HepG2 (cell line): ENCODE data around the gene ZNF3. TPM values are rescaled to one million over a fixed set of nuclear protein-coding genes. Genes with fewer than 3 reads are reported as not detected.

Experiments
- DNMT1 ChIP-seq: sonication (generic); formaldehyde crosslinking; IDR thresholded peaks from 2 replicates; pipeline ENCODE4 v1.5.1; 2020; ENCODE audit warnings: mild to moderate bottlenecking, missing genetic modification reagents
- ETV6 ChIP-seq: sonication (generic); formaldehyde crosslinking; conservative IDR thresholded peaks from 2 replicates; pipeline ENCODE4 v1.4.0; 2020; ENCODE audit warnings: missing genetic modification reagents
- EZH2 ChIP-seq: conservative IDR thresholded peaks from 2 replicates; pipeline ENCODE4 v1.6.1; 2012; ENCODE audit warnings: mild to moderate bottlenecking, low read depth, low read length, moderate library complexity
- NKX3-1 ChIP-seq: sonication (generic); formaldehyde crosslinking; IDR thresholded peaks from 2 replicates; pipeline ENCODE4 v1.5.0; 2020; ENCODE audit warnings: missing genetic modification reagents
- POLR2A ChIP-seq, 2 experiments: IDR thresholded peaks; 2 replicates each; pipeline ENCODE4 v1.6.1; 2011; ENCODE audit warnings: low read depth in 2 of 2, low read length in 2 of 2, mild to moderate bottlenecking in 1 of 2, moderate library complexity in 1 of 2; ENCODE audit not compliant: insufficient read depth in 1 of 2
- RARG ChIP-seq: sonication (generic); formaldehyde crosslinking; IDR thresholded peaks from 2 replicates; pipeline ENCODE4 v1.4.0; 2020; ENCODE audit warnings: low read depth, mild to moderate bottlenecking, missing genetic modification reagents
- REPIN1 ChIP-seq: sonication (generic); formaldehyde crosslinking; IDR thresholded peaks from 2 replicates; pipeline ENCODE4 v1.8.0; 2022; ENCODE audit warnings: missing genetic modification reagents, low read depth, mild to moderate bottlenecking, borderline replicate concordance
- TSC22D2 ChIP-seq: sonication (generic); formaldehyde crosslinking; IDR thresholded peaks from 2 replicates; pipeline ENCODE4 v1.5.1; 2020; ENCODE audit warnings: missing genetic modification reagents, mild to moderate bottlenecking, borderline replicate concordance
- ZKSCAN1 ChIP-seq: fragments of 150-350 bp; IDR thresholded peaks from 2 replicates; pipeline ENCODE4 v1.6.1; 2014; ENCODE audit warnings: low read length
- ZNF567 ChIP-seq: sonication (generic); formaldehyde crosslinking; IDR thresholded peaks from 2 replicates; pipeline ENCODE4 v1.8.1; 2023; ENCODE audit warnings: mild to moderate bottlenecking, missing genetic modification reagents, borderline replicate concordance
- ZNF7 ChIP-seq: IDR thresholded peaks from 2 replicates; pipeline ENCODE4 v1.6.1; 2016; ENCODE audit warnings: missing biosample characterization, missing genetic modification reagents
- ZNF782 ChIP-seq: sonication (generic); formaldehyde crosslinking; IDR thresholded peaks from 2 replicates; pipeline ENCODE4 v1.4.0; 2020; ENCODE audit warnings: missing genetic modification reagents, mild to moderate bottlenecking, borderline replicate concordance
- polyA plus RNA-seq, 8 experiments: library from polyadenylated mRNA; depleted of rRNA in 3 of 8; stranded (reverse) in 7 of 8; unstranded in 1 of 8; fragments of >200 nt; fragmentation: Illumina TruSeq in 4 of 8; extraction: Trizol in 4 of 8; gene quantifications; 2 replicates each; pipeline versions ENCODE4 v1.2.1 to v1.2.3, GENCODE V29; 2011 to 2016; ENCODE audit warnings: low read depth in 4 of 8, missing spikeins in 1 of 8, mixed read lengths in 1 of 8; ENCODE audit not compliant: insufficient read depth in 1 of 8
- total RNA-seq, 5 experiments: library from RNA; depleted of rRNA; stranded (reverse); fragments of >200 nt; fragmentation: Illumina TruSeq; extraction: Trizol; gene quantifications; 2 replicates each; pipeline ENCODE4 v1.2.3, GENCODE V29; 2016; ENCODE audit warnings: low read depth in 1 of 5
- TF ChIP-seq, protein P1 (sequence below): IDR thresholded peaks from 2 replicates; pipeline ENCODE4 v1.4.0; 2020; ENCODE audit warnings: mild to moderate bottlenecking, missing genetic modification reagents
- TF ChIP-seq, protein P2 (sequence below): sonication (generic); formaldehyde crosslinking; IDR thresholded peaks from 2 replicates; pipeline ENCODE4 v1.4.0; 2020; ENCODE audit warnings: missing genetic modification reagents
- TF ChIP-seq, protein P3 (sequence below): IDR thresholded peaks from 2 replicates; pipeline ENCODE4 v1.6.1; 2016; ENCODE audit warnings: missing biosample characterization, missing genetic modification reagents, low read depth

The ZNF3 gene
- total and polyA plus RNA-seq, 2 of the 13 experiments (the other 11 are each of a cell fraction or from before 2014, with no cell fraction given), result 33.7 to 56.9 TPM

DNA sequence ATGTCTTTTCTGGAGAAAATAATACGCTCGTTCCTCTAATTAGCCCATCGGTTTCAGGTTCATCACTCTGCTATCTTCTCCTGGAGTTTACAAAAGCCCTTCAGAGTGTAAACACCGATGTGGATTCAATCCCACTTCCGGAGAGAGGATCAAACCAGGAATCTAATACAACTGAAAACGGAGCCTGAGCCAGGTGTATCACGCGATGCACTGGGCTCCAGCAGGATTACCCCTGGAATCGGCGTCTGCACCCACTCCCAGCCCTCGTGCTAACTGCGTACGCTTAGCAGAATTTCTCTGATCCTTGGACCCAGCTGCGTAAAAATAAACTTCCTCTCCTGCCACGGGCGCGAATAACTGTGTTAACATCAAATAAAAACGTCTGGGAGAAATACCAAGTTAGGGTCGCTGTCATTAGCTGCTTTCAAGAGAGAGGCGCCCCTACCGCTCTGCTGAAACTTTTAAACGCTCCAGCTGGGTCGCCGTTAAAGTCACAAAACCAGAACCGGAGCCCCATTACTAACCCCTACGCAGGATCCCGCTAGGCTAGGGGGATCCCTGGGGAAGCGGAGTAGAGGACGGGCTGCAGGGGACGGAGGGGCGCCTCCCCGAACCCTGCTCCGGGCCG is 502 bp downstream of the ZNF3 start (continued):
- TF ChIP-seq, protein P1, sequence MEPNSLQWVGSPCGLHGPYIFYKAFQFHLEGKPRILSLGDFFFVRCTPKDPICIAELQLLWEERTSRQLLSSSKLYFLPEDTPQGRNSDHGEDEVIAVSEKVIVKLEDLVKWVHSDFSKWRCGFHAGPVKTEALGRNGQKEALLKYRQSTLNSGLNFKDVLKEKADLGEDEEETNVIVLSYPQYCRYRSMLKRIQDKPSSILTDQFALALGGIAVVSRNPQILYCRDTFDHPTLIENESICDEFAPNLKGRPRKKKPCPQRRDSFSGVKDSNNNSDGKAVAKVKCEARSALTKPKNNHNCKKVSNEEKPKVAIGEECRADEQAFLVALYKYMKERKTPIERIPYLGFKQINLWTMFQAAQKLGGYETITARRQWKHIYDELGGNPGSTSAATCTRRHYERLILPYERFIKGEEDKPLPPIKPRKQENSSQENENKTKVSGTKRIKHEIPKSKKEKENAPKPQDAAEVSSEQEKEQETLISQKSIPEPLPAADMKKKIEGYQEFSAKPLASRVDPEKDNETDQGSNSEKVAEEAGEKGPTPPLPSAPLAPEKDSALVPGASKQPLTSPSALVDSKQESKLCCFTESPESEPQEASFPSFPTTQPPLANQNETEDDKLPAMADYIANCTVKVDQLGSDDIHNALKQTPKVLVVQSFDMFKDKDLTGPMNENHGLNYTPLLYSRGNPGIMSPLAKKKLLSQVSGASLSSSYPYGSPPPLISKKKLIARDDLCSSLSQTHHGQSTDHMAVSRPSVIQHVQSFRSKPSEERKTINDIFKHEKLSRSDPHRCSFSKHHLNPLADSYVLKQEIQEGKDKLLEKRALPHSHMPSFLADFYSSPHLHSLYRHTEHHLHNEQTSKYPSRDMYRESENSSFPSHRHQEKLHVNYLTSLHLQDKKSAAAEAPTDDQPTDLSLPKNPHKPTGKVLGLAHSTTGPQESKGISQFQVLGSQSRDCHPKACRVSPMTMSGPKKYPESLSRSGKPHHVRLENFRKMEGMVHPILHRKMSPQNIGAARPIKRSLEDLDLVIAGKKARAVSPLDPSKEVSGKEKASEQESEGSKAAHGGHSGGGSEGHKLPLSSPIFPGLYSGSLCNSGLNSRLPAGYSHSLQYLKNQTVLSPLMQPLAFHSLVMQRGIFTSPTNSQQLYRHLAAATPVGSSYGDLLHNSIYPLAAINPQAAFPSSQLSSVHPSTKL (CRISPR knock-in tag), result no peak
- TF ChIP-seq ZNF782 (CRISPR knock-in tag) (no peak), REPIN1 (CRISPR knock-in tag) (no peak), ZNF7 (CRISPR knock-in tag) (no peak), RARG (CRISPR knock-in tag) (no peak), POLR2A (IDR thresholded peaks at IDR 0.05; ENCODE audit: insufficient read depth in 1 of 2, low read depth in 2 of 2, low read length in 2 of 2) (peak; percentile 24 to 76; a peak in 2 of 4 replicates), NKX3-1 (CRISPR knock-in tag) (peak; percentile 5; the same call in 1 of the 2 replicates), ZNF567 (CRISPR knock-in tag) (no peak), EZH2 (no peak), DNMT1 (CRISPR knock-in tag) (no peak), ZKSCAN1 (no peak), ETV6 (CRISPR knock-in tag) (no peak), TSC22D2 (CRISPR knock-in tag) (no peak)
- TF ChIP-seq, protein P2, sequence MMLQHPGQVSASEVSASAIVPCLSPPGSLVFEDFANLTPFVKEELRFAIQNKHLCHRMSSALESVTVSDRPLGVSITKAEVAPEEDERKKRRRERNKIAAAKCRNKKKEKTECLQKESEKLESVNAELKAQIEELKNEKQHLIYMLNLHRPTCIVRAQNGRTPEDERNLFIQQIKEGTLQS (CRISPR knock-in tag), result no peak
- TF ChIP-seq, protein P3, sequence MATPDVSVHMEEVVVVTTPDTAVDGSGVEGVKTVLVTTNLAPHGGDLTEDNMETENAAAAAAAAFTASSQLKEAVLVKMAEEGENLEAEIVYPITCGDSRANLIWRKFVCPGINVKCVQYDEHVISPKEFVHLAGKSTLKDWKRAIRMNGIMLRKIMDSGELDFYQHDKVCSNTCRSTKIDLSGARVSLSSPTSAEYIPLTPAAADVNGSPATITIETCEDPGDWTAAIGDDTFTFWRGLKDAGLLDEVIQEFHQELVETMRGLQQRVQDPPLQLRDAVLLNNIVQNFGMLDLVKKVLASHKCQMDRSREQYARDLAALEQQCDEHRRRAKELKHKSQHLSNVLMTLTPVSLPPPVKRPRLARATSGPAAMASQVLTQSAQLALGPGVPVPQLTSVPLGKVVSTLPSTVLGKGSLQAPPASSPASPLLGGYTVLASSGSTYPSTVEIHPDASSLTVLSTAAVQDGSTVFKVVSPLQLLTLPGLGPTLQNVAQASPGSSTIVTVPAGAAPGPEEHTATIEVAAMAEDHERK (CRISPR knock-in tag), result no peak
